Cerebellar nuclear complex (tissue), 1 donor: ENCODE measurements around the gene NPSR1.
"Not testable (repeated sequence)": the region's sequence is repeated elsewhere in the genome, so short reads cannot be mapped to it uniquely, and the experiment has no call there.

Experiments used
- DNase-seq, 2 experiments: peaks; one replicate each; lab custom pipeline; 2025; lab: John Stamatoyannopoulos, UW

Gene NPSR1

DNA sequence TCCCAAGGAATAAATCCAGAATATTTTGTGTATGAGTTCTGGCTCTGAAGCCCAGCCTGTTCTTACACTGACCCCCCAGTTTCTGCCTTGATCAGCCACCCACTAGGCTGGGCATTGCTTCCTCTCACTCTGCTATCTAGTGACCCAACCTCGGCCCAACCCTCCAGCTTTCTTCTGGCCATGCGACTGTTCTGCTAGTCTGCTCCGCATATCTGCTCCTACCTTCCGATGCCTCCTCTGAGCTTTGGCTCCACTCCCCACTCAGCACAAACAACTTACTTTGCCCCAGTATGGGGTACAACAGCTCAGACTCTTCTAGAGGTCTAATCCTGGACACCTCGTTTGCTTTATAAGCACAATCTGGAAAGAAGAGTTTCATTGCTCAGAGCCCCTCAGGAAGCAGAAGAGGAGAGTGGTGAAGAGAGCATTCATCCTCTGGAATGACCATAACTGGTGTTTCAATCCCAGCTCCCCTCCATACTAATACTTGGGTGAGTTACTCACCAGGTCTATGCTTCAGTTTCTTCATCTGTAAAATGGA, 99.6 kb downstream of the NPSR1 start:
- no peak for DNase-seq

GRCh38 chr7:34758111-34758601, 100.1 kb downstream of the NPSR1 start:
- no peak for DNase-seq

DNA sequence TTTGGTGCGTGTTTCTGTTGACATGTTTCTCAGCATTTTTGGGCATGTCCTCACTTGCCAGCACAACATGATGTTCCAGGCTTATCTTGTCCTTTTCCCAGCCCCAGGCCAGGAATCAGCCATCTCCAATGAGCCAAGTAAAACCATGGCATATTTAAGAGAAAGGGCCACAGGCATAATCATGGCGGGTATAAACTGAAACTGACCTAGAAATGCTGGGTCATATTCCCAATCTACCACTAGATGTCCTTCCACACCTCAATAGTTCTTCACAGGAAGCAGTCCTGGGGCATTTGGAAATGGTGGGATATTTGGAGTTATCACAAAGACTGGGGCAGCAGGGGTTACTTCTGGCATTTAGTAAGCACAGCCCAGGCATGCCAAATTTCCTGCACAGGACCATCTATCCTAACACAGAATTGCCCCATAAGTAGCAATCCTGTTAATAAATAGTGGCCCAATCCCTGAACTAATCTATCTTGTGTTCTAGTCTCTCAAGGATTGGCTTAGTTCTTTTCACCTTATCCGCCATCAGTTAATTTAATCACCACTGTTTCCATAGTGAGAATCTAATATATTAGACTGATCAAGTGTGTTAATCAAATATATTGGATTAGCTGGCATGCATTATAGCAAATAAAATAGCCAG, 101.6 kb downstream of the NPSR1 start:
- DNase-seq: no peak

DNA sequence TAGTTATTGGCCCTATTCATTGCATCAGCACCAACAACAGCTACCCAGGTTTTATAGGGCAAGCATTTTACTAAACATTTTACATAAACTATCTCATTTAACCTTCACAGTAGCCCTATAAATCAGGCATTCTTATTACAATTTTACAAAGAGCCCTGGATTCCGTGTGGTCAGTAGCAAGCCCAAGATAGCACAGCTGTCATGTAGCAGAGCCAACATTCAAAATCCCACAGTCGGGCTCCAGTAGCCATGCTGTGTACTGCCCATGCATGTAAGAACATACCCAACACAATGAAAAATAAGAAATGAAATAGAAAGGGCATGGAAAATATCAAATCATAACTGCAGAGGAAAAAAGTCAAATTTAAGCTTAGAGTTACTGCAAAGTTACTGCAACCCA, 102.3 kb downstream of the NPSR1 start:
- no peak for DNase-seq

DNA sequence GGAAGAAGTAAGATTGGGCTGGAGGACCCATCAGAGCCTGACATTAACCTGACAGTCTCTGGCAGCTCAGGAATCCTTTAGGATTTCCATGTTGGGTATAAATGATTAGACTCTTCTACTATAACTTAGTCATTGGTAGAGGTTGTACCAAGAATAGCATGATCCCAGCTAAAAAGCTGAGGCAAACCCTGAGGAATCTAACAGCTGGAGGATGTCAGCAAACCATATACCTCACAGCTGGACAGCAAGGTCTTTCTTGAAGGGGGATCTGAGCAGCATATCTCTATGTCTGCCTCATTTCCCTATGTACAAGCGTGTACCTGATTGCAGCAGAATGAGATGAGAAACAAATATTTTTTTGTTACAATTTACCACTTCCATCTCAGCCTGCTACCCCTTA, 103.2 kb downstream of the NPSR1 start:
- no peak for DNase-seq

GRCh38 chr7:34761627-34762026, 103.6 kb downstream of the NPSR1 start:
- DNase-seq: no peak

DNA sequence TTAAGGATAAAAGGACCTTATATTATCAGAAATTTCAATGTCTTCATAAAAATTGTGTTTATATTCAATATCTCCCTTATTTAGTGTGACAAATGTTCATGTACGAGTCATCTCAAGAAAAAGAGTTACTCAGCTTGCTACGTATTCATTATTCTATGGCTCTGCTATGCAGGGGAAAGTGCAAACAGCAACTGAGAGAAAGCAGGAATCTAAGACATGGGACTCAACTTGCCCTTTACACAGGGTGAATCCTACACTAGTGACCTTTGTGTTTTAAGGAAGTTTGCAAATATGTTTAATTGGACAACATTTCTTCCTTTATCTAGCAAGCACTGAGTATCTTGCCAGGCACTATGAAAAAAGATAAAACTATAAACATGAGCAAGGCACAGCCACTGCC, 104.7 kb downstream of the NPSR1 start:
- no peak for DNase-seq

DNA sequence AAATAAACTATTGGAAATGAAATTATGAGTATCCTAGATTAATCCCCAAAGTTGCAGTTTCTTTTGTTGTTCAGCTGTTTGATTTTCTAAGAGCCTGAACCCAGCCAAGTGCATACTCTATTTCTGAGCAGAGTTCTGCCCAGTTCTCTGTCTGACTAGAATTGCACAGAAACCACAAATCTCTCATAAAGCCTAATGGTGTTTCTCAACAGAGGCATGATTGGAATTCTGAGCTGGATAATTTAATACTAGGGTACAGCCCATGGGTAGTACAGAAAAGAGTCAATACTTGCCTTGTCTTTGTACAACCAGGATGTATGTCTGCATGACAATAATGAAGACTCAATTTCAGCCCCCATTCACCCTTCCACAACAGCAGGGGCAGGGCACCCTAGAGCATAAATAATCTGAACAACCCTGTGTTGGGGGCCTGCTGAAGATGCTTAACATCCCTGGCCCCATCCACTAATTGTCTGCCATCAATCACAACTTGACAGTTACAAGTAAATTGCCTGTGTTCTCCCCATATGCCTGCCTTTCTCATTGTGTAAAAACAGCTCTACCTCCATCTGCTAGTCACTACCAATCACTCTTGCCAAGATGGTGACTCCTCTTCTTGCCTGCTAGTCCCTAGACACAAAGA, 114.4 kb downstream of the NPSR1 start:
- no peak for DNase-seq

GRCh38 chr7:34776748-34777358, 118.8 kb downstream of the NPSR1 start:
- DNase-seq: no peak

DNA sequence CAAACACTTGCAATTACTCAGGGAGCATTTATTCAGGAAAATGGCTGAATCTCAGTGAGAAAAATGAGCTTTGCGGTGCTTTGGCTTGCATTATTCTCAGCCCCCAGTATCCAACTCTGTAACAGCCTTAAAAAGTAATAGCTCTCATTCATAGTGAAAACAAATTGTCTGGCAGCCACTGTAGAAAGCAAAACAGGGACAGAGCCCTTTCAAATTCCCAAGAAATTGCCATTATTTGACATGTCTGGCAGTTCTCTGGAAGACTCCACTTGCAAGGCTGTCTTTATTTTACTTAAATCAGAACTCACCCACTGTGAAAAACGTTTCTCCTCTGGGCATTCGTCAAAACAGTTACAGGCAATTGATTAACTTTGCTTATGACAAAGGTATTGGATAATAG, 122.5 kb downstream of the NPSR1 start:
- no peak for DNase-seq

DNA sequence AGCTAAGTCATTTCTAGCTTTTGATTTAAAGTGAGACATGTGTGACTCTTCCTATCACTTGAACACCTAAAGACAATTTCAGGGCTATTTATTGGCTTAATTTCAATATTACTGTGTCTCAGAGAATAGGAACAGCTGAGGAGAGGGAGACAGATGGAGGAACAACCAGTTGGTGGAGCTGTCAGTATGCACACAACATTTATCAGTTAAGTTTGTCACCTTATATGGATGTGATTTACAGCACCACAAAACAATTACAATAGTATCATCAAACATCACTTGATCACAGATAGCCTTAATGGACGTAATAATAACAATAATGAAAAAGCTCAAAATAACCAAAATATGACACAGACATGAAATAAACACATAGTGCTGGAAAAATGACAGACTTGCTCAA, 129.6 kb downstream of the NPSR1 start:
- no peak for DNase-seq

DNA sequence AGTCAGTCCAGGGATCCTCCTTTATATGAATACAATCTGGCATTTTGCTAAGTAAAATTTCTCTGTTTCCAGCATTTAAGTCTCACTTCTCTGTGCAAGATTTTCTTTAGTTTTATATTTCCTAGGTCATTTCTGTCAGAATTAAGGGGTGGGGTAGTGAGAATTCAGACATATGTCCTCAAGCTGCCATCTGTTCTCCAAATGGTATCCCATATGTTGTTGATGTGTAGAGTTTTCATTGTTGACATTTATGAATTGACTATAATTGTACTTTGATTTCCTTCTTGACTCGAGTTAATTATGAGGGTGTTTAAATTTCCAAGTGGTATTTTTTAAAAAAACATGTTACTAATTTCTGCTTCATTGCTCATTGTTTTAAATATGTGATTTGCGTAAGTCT, 148.8 kb downstream of the NPSR1 start:
- peak in 1 of 2 experiments; percentile 40 for DNase-seq

DNA sequence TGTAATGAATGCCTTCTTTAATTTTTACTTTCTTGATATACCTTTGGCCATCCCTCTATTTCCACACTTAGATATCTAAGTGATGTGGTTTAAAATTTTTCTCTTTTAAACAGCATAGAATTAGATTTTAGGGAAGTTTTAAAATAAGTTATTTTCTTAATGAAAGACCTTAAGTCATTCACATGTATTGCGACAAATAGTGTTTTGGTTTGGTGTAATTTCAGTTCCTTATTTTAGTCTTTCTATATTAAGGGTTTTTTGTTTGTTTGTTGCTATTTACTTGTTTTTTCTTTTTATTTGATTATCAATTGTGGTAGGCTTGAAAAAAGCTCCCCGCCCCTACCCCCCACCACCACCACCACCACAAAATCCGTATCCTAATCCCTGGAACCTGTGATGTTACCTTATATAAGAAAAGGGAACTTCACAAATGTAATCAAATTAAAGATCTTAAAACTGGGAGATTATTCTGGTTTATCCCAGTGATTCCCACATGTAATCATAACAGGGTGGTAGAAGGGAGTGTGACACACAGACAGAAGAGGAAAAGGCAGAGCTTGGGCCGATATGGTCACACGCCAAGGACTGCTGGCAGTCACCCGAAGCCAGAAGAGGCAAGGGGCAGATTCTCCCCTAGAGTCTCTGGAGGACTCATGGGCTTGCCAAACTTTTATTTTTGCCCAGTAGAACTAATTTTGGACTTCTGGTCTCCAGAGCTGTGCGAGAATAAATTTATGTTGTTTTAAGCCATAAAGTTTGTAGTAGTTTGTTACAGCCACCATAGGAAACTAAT, 149.7 kb downstream of the NPSR1 start:
- peak in 1 of 2 experiments; percentile 28 for DNase-seq

GRCh38 chr7:34814203-34814842, 156.3 kb downstream of the NPSR1 start:
- DNase-seq: not testable (repeated sequence)

DNA sequence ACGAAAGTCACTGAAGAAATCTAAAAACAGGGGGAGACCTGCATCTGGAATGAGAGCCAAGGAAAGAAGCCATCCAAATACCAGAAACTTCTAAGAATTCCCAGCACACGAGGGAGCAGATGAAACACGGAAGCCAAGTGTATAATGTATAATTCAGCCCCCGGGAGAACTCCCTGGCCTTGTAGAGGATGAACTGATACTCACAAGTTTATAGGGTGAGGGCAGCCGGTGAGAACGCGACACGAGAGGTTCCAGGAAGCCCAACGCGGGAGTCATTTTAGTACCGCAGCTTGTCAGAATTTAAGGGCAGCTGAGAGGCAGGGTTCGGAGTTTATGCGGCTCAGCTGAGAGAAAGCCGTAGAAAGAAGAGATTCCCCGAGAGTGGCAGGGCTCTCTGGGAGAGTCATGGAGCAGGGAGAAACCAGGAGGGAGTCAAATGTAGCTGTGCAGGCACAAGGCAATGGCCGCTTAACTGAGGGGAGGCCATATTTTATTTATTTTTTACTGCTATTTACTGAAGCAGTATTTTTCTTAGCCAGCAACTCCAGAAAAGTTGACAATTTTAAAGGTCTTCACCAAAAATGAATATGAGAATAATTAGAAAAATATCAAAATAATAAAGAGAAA, 164.0 kb downstream of the NPSR1 start:
- DNase-seq: no peak

GRCh38 chr7:34823650-34824258, 165.7 kb downstream of the NPSR1 start:
- peak in 1 of 2 experiments; percentile 41 for DNase-seq

GRCh38 chr7:34825221-34825620, 167.2 kb downstream of the NPSR1 start:
- DNase-seq: no peak

- no peak for DNase-seq
These were observed 172.4 kb downstream of the NPSR1 start for GRCh38 chr7:34830390-34830789.

GRCh38 chr7:34831436-34831835, 173.4 kb downstream of the NPSR1 start:
- no peak for DNase-seq

DNA sequence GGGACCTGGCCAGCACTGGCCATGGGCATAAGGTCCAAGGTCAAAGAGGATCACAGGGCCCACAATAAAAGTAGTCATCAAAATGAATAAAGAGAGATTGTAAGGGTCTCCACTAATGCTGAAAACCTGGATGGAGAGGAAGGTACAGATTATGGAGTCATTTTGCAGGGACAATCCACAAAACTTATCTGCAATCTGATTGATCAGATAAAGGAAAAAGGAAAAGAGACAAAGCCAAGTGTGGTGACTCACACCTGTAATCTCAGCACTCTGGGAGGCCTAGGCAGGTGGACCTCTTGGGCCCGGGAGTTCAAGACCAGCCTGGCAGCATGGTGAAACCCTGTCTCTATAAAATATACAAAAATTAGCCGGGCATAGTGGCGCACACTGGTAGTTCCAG, 174.0 kb downstream of the NPSR1 start:
- no peak for DNase-seq
